Measurements from ENCODE around the gene EFTUD2. TPM values are rescaled to one million over a fixed set of nuclear protein-coding genes. Genes with fewer than 3 reads are reported as not detected.

Gene EFTUD2
- total RNA-seq, 1 donor from 2014 or later, result 98.4 TPM

DNA sequence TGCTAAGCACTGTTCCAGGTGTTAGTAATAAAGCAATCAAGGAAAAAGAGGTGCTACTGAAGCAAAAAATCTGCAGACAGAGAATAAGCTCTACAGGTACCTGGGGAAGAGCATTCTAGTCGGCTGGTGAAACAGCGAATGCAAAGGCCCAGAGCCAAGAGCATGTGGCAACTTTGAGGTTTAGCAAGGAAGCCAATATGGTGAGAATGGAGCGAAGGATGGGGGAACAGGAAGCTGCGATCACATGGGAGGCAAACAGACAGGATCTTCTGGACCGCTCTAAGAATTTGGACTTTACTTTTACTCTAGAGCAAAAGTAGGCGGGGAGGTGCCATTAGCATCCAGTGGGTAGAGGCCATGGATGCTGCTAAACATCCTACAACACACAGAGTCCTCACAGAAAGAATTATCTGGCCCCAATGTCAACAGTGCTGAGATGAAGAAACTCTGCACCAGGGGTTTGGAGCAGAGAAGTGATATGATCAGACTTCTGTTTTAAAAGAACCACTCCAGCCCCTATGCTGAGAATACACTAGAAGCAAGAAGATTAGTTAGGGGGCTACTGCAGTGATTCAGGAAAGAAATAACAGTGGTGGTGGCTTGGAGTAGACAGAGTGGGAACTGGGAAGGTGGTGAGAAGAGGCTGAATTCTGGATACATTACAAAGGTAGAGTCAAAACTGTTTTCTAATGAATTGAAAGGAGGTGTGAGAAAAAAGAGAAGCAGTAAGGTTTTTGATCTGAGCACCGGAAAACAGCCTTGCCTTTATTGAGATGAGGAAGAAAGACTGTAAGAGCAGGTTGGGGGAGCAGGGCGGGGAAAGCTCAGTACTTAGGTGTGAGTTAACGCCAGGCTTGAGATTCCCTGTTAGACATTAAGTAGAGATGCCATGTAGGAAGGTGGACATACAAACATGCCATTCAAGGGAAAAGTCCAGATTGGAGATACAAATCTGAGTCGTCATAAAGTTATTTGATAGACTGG is 11.0 kb downstream of the EFTUD2 start:
- DNase-seq (ENCODE audit: low read depth), result no peak
- TF ChIP-seq, protein P1, sequence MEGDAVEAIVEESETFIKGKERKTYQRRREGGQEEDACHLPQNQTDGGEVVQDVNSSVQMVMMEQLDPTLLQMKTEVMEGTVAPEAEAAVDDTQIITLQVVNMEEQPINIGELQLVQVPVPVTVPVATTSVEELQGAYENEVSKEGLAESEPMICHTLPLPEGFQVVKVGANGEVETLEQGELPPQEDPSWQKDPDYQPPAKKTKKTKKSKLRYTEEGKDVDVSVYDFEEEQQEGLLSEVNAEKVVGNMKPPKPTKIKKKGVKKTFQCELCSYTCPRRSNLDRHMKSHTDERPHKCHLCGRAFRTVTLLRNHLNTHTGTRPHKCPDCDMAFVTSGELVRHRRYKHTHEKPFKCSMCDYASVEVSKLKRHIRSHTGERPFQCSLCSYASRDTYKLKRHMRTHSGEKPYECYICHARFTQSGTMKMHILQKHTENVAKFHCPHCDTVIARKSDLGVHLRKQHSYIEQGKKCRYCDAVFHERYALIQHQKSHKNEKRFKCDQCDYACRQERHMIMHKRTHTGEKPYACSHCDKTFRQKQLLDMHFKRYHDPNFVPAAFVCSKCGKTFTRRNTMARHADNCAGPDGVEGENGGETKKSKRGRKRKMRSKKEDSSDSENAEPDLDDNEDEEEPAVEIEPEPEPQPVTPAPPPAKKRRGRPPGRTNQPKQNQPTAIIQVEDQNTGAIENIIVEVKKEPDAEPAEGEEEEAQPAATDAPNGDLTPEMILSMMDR (IDR thresholded peaks at IDR 0.05; ENCODE audit: insufficient read depth, low read length, poor library complexity, severe bottlenecking), result no peak
- Histone ChIP-seq H3K4me3 (ENCODE audit: low read depth, low read length) (no peak overlapping the region), H3K36me3 (ENCODE audit: control insufficient read depth, insufficient read depth, low read length) (no peaks in the 10 kb centered on the region), H3K27me3 (ENCODE audit: control insufficient read depth, insufficient read depth, low read length) (no peaks in the 10 kb centered on the region)

DNA sequence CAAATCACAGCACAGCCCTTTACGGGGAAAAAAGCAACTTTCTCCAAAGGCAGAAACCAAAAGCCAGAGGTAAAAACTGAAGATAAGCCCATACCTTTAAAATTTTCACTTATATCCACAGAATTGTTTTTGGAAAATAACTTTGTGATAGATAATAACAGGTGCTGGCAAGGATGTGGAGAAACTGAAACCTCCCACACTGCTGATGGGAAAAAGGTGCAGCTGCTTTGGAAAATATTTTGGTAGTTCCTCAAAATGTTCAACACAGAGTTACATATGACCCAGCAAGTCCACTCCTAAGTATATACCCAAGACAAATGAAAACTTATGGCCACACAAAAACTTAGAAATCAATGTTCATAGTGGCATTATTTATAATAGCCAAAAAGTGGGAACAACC is 12.2 kb downstream of the EFTUD2 start:
- H3K4me3 ChIP-seq (ENCODE audit: low read depth, low read length), result no peak overlapping the region
- no peaks in the 10 kb centered on the region for H3K36me3 ChIP-seq (ENCODE audit: control insufficient read depth, insufficient read depth, low read length)
- DNase-seq (ENCODE audit: low read depth), result no peak
- TF ChIP-seq, protein P1 (IDR thresholded peaks at IDR 0.05; ENCODE audit: insufficient read depth, low read length, poor library complexity, severe bottlenecking), result no peak
- H3K27me3 ChIP-seq (ENCODE audit: control insufficient read depth, insufficient read depth, low read length), result no peaks in the 10 kb centered on the region

DNA sequence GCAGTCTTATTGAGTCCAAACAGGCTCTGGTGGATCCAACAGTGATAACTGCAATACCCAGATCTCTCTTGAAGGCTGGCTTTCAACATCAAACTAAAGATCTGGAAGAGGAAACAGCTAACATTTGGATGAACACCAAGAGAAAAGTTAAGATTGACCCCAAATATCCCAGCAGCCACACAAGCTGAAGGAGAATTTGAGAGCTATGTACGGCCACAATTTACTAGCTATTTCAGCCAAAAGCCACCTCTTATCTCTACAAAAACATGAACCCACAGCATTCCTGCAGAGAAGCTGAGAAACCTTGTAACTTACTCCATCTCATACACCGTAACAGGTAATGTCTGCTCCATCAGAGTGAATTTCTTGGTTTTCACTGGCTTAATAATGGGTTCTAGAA is 14.3 kb downstream of the EFTUD2 start:
- no peaks in the 10 kb centered on the region for H3K27me3 ChIP-seq (ENCODE audit: control insufficient read depth, insufficient read depth, low read length)
- DNase-seq (ENCODE audit: low read depth), result no peak
- H3K4me3 ChIP-seq (ENCODE audit: low read depth, low read length), result no peak overlapping the region
- no peaks in the 10 kb centered on the region for H3K36me3 ChIP-seq (ENCODE audit: control insufficient read depth, insufficient read depth, low read length)
- TF ChIP-seq, protein P1 (IDR thresholded peaks at IDR 0.05; ENCODE audit: insufficient read depth, low read length, poor library complexity, severe bottlenecking), result no peak

DNA sequence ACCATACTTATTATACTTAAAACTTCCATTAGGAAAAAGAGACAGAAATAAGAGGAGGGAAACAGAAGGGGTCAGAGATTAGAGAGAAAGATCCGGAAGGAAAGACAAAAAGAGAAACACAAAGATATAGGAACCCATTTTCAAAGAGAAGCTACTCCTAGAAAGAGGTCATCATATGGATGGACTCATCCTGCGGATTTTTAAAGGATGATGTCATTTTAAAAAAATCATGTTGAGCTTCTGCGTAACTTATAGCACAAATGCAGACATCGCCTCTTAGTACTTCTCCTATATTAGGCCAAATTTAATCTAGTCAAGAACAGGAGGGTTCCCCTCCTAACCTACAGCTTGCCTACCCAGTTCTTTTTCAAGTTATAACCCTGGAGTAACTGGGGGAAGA is 18.1 kb downstream of the EFTUD2 start:
- TF ChIP-seq, protein P1 (IDR thresholded peaks at IDR 0.05; ENCODE audit: insufficient read depth, low read length, poor library complexity, severe bottlenecking), result no peak
- Histone ChIP-seq H3K36me3 (ENCODE audit: control insufficient read depth, insufficient read depth, low read length) (no peaks in the 10 kb centered on the region), H3K27me3 (ENCODE audit: control insufficient read depth, insufficient read depth, low read length) (no peaks in the 10 kb centered on the region), H3K4me3 (ENCODE audit: low read depth, low read length) (no peak overlapping the region)
- no peak for DNase-seq (ENCODE audit: low read depth)

DNA sequence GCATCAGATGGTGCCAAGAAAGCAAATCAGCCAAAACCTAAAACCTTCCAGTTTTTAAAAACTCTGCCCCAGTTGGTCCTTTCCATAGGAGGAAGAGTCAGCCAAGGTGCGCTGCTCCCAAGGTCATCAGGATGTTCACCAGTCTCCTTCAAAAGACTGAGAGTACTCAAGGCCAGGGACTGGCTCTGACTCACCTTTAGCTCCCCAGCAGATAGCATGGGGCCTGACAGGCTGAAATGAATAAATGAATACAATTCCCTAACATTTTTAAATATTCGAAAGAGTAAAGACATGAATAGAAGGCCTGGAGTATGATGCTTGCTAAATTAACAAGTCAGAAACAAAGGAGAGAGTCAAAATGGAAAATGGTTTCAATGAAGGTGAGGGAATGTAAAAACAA is 19.2 kb downstream of the EFTUD2 start:
- Histone ChIP-seq H3K4me3 (ENCODE audit: low read depth, low read length) (no peak overlapping the region), H3K27me3 (ENCODE audit: control insufficient read depth, insufficient read depth, low read length) (no peaks in the 10 kb centered on the region), H3K36me3 (ENCODE audit: control insufficient read depth, insufficient read depth, low read length) (no peaks in the 10 kb centered on the region)
- no peak for DNase-seq (ENCODE audit: low read depth)
- TF ChIP-seq, protein P1 (IDR thresholded peaks at IDR 0.05; ENCODE audit: insufficient read depth, low read length, poor library complexity, severe bottlenecking), result no peak

Measured in kidney epithelial cell (primary cell).